GM13976 (cell line): ENCODE data around the gene RAX2.

Source experiments
- DNase-seq: peaks from one replicate; pipeline ENCODE4 v3.0.0; 2012; ENCODE audit warnings: low spot score
- in situ Hi-C: fragments of 300-500 bp; cut with MboI; formaldehyde crosslinking; loops from one replicate; pipeline ENCODE4 v1.12.0; 2022; ENCODE audit warnings: low sequenced_read_pairs, mixed read lengths, inconsistent platforms; ENCODE audit not compliant: unreplicated experiment
- TF ChIP-seq, protein P1 (sequence below): IDR thresholded peaks from 2 replicates; pipeline ENCODE4 v1.5.1; 2012; ENCODE audit warnings: borderline replicate concordance, mild to moderate bottlenecking; ENCODE audit not compliant: insufficient read depth; ENCODE audit errors: extremely low read depth, missing control alignments, control extremely low read depth

Gene RAX2

DNA sequence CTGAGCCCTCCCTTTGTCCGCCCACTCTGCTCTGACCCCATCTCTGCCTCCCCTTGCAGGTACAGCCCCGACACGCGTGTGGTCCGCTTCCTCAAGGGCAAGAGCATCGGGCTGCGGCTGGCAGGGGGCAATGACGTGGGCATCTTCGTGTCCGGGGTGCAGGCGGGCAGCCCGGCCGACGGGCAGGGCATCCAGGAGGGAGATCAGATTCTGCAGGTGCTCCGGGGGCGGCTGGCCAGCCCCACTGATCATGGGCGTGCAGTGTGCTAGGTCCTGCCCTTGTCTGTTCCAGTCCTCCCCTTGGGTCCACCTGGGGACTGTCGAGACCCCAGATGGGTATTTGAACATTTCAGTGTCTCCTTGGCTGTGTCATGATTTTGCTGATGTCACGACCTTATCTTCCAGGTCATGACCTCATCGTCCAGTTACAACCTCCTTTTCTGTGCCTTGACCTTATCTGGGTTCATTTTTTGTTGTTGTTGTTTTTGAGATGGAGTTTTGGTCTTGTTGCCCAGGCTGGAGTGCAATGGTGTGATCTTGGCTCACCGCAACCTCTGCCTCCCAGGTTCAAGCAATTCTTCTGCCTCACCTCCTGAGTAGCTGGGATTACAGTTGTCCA is 35.8 kb downstream of the RAX2 start:
- no peak for DNase-seq
- TF ChIP-seq, protein P1, sequence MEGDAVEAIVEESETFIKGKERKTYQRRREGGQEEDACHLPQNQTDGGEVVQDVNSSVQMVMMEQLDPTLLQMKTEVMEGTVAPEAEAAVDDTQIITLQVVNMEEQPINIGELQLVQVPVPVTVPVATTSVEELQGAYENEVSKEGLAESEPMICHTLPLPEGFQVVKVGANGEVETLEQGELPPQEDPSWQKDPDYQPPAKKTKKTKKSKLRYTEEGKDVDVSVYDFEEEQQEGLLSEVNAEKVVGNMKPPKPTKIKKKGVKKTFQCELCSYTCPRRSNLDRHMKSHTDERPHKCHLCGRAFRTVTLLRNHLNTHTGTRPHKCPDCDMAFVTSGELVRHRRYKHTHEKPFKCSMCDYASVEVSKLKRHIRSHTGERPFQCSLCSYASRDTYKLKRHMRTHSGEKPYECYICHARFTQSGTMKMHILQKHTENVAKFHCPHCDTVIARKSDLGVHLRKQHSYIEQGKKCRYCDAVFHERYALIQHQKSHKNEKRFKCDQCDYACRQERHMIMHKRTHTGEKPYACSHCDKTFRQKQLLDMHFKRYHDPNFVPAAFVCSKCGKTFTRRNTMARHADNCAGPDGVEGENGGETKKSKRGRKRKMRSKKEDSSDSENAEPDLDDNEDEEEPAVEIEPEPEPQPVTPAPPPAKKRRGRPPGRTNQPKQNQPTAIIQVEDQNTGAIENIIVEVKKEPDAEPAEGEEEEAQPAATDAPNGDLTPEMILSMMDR: no peak
- in situ Hi-C loops: no loop called here

DNA sequence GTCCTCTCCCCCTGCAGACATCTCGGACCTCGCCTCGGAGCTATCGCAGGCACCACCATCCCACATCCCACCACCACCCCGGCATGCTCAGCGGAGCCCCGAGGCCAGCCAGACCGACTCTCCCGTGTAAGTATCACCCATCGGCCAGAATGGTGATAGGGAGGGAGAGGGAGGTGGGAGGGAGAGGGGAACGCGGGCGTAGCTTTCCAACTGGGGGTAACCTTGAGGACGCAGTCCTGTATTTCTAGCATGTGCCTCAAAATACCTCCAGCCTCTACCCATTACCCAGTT is 37.8 kb downstream of the RAX2 start:
- TF ChIP-seq, protein P1: no peak
- no peak for DNase-seq
- in situ Hi-C loops: no loop called here

DNA sequence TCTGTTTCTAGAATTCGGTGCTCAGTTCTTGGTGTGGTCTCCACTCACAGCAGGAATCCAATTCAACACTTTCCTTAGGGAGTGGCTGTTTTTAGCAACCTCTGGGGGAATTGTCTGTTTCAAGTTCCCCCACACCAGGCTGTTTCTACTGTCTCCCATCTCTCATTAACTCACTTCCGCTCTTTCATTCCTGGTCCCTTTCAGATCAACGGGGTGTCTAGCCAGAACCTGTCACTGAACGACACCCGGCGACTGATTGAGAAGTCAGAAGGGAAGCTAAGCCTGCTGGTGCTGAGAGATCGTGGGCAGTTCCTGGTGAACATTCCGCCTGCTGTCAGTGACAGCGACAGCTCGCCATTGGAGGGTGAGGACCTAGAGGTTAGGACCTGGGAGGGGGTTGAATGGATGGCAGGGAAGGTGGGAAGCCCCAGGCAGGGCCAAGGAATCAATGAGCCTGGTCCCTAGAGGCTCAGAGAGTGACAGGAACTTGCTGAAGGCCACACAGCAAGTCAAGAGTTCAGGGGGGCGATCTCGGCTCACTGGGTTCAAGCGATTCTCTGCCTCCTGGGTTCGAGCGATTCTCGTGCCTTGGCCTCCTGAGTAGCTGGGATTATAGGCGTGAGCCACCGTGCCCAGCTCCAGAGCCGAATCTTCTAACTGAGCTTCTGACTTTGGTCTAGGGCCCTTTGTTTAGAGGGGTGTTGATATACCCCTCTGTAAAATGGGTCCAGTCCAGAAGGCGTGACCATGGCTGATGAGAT is 38.3 kb downstream of the RAX2 start:
- TF ChIP-seq, protein P1: no peak
- no peak for DNase-seq
- in situ Hi-C loops: no loop called here

DNA sequence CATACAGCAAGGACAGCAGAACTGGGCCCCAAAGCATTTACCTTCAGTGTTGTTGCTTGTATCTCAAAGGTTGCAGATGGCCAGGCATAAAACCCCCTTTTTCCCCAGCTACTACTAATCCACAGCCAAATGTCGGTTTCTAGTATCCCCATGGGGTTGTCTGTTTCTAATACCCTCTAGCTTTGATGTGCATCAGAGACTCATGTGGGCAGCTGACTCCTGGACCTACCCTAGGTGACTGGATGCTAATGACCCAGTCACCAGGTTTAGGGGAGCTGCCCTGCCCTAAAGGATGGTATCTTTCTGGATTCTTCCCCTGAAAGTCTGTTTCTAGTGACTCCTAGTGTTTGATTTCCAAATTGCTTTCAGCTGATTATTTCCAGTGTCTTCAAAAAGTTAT is 39.9 kb downstream of the RAX2 start:
- TF ChIP-seq, protein P1: no peak
- in situ Hi-C loops: no loop called here
- DNase-seq: no peak

DNA sequence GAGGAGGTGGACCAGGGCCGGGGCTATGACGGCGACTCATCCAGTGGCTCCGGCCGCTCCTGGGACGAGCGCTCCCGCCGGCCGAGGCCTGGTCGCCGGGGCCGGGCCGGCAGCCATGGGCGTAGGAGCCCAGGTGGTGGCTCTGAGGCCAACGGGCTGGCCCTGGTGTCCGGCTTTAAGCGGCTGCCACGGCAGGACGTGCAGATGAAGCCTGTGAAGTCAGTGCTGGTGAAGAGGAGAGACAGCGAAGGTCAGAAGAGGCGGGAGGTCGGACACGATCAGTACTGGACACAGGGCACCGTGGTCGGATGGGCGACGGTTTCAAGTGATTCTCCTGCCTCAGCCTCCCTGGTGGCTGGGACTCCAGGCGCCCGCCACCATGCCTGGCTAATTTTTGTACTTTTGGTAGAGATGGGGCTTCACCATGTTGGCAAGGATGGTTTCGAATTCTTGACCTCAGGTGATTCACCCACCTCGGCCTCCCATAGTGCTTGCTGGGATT is 41.5 kb downstream of the RAX2 start:
- TF ChIP-seq, protein P1: no peak
- no peak for DNase-seq
- in situ Hi-C loops: no loop called here

DNA sequence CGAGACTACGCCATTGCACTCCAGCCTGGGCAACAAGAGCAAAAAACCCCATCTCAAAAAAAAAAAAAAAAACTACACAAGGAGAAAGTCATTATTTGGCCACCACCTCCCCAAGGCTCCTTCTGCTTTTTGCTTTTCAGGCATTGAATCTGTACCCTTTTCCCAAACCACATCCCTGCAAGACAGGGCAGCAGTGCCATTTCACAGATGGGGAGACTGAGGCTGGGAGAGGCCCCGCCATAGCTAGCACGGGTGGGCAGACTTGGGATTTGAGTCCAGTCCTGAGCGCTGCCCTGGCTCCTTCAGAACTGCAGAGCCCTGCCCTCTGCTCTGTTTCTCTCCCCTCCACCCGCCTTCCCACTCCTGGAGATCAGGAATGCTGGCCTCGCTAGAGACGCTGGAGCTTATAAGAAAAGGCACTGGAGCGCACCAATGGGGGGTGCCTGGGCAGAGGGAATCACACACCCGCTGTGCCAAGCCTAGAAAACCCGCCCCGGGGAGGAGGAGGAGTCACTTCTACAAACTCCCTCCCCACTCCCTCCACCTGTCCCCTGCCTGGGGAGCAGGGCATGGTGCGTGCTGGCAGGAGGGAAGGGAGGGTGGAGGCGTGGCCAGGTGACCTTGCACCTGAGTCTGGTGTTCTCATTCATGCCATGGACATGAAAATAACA is 46.3 kb downstream of the RAX2 start:
- no peak for DNase-seq
- TF ChIP-seq, protein P1: no peak
- in situ Hi-C loops: no loop called here
